BLaER1 treated with 17β-estradiol and CSF1 and Interleukin-3, amounts not matched to agents 10 nM and 100 nM (cell line): Measurements from ENCODE around the gene MGA.

Experiments used
- H3K27ac ChIP-seq, 11 experiments: shearing (Covaris generic); formaldehyde crosslinking; 2 replicates each; pipeline ENCODE4 v1.8.1; 2022
- H3K27me3 ChIP-seq, 11 experiments: shearing (Covaris generic); formaldehyde crosslinking; 2 replicates each; pipeline ENCODE4 v1.8.1; 2022
- H3K36me3 ChIP-seq, 11 experiments: shearing (Covaris generic); formaldehyde crosslinking; 2 replicates each; pipeline ENCODE4 v1.8.1; 2022
- H3K4me1 ChIP-seq, 10 experiments: shearing (Covaris generic); formaldehyde crosslinking; 2 replicates each; pipeline ENCODE4 v1.8.1; 2022
- H3K4me2 ChIP-seq, 11 experiments: shearing (Covaris generic); formaldehyde crosslinking; 2 replicates each; pipeline ENCODE4 v1.8.1; 2022
- H3K4me3 ChIP-seq, 10 experiments: shearing (Covaris generic); formaldehyde crosslinking; 2 replicates each; pipeline ENCODE4 v1.8.1; 2022
- H3K9ac ChIP-seq, 11 experiments: shearing (Covaris generic); formaldehyde crosslinking; 2 replicates each; pipeline ENCODE4 v1.8.1; 2022
- H3K9me3 ChIP-seq, 11 experiments: shearing (Covaris generic); formaldehyde crosslinking; replicated peaks in 1 of 11; 2 replicates each; pipeline ENCODE4 v1.8.1; 2022
- H4K20me1 ChIP-seq, 11 experiments: shearing (Covaris generic); formaldehyde crosslinking; 2 replicates each; pipeline ENCODE4 v1.8.1; 2022
- Cebpa-rat ChIP-seq, 11 experiments: shearing (Covaris generic); IDR thresholded peaks; 2 replicates each; pipeline ENCODE4 v1.8.1; 2022

Gene MGA

GRCh38 chr15:41746802-41747201 lies 86.6 kb downstream of the MGA start:
- H3K9ac ChIP-seq, result no peak overlapping the region
- no peak for TF ChIP-seq Cebpa-rat (IDR thresholded peaks at IDR 0.05)
- H3K27me3 ChIP-seq, result no peaks in the 10 kb centered on the region
- peaks cover 0 to 20% (median 4%) of the 10 kb centered on the region in 11 experiments; a peak in 3 of 22 replicates for H4K20me1 ChIP-seq
- no peak overlapping the region for H3K4me3 ChIP-seq
- H3K27ac ChIP-seq, result no peak overlapping the region
- no peaks in the 10 kb centered on the region for H3K9me3 ChIP-seq
- H3K36me3 ChIP-seq, result peaks cover 74 to 95% (median 81%) of the 10 kb centered on the region in 11 experiments
- H3K4me2 ChIP-seq, result no peak overlapping the region
- peaks cover 0 to 9% (median 0%) of the 10 kb centered on the region in 10 experiments; a peak in 1 of 20 replicates for H3K4me1 ChIP-seq

GRCh38 chr15:41756198-41756597 lies 96.0 kb downstream of the MGA start:
- H3K4me3 ChIP-seq, result no peak overlapping the region
- TF ChIP-seq Cebpa-rat (IDR thresholded peaks at IDR 0.05), result no peak
- peaks cover 0 to 33% (median 0%) of the 10 kb centered on the region in 11 experiments; a peak in 3 of 22 replicates for H4K20me1 ChIP-seq
- H3K36me3 ChIP-seq, result peaks cover 77 to 100% (median 94%) of the 10 kb centered on the region in 11 experiments
- no peaks in the 10 kb centered on the region for H3K27me3 ChIP-seq
- H3K27ac ChIP-seq, result no peak overlapping the region
- H3K9ac ChIP-seq, result no peak overlapping the region
- H3K9me3 ChIP-seq, result no peaks in the 10 kb centered on the region
- no peak overlapping the region for H3K4me2 ChIP-seq
- H3K4me1 ChIP-seq, result no peaks in the 10 kb centered on the region

GRCh38 chr15:41772720-41773331 lies 112.6 kb downstream of the MGA start:
- Histone ChIP-seq H3K9me3 (no peaks in the 10 kb centered on the region), H3K27me3 (no peaks in the 10 kb centered on the region), H3K27ac (peak overlapping the region in 8 of 11 experiments; percentile 63 to 82 (median 78); a peak in 12 of 22 replicates), H3K36me3 (peaks cover 11 to 29% (median 16%) of the 10 kb centered on the region in 11 experiments; a peak in 18 of 22 replicates), H3K4me1 (peaks cover 41 to 49% (median 46%) of the 10 kb centered on the region in 10 experiments), H4K20me1 (peaks cover 0 to 49% (median 6%) of the 10 kb centered on the region in 11 experiments; a peak in 10 of 22 replicates), H3K4me2 (peak overlapping the region; percentile 79 to 99 (median 95)), H3K9ac (peak overlapping the region; percentile 74 to 86 (median 82); a peak in 15 of 22 replicates), H3K4me3 (peak overlapping the region in 7 of 10 experiments; percentile 69 to 86 (median 75); a peak in 12 of 20 replicates)
- TF ChIP-seq Cebpa-rat (IDR thresholded peaks at IDR 0.05), result no peak

- Histone ChIP-seq H3K4me3 (peak overlapping the region; percentile 63 to 86 (median 74)), H3K4me2 (peak overlapping the region; percentile 79 to 99 (median 95)), H3K4me1 (peaks cover 46 to 54% (median 51%) of the 10 kb centered on the region in 10 experiments), H3K27ac (peak overlapping the region; percentile 63 to 82 (median 79); a peak in 20 of 22 replicates), H4K20me1 (peaks cover 0 to 44% (median 6%) of the 10 kb centered on the region in 11 experiments; a peak in 10 of 22 replicates), H3K27me3 (no peaks in the 10 kb centered on the region), H3K36me3 (peaks cover 10 to 24% (median 12%) of the 10 kb centered on the region in 11 experiments; a peak in 18 of 22 replicates), H3K9me3 (no peaks in the 10 kb centered on the region), H3K9ac (peak overlapping the region; percentile 74 to 86 (median 82))
- TF ChIP-seq Cebpa-rat (IDR thresholded peaks at IDR 0.05), result no peak
Measured at GRCh38 chr15:41773332-41773728, 113.1 kb downstream of the MGA start.

- H3K27ac ChIP-seq, result peak overlapping the region; percentile 63 to 82 (median 79); a peak in 21 of 22 replicates
- no peaks in the 10 kb centered on the region for H3K9me3 ChIP-seq
- no peaks in the 10 kb centered on the region for H3K27me3 ChIP-seq
- peak overlapping the region; percentile 63 to 86 (median 74) for H3K4me3 ChIP-seq
- H3K36me3 ChIP-seq, result peaks cover 6 to 20% (median 8%) of the 10 kb centered on the region in 11 experiments; a peak in 17 of 22 replicates
- H3K4me2 ChIP-seq, result peak overlapping the region; percentile 79 to 99 (median 95)
- H3K9ac ChIP-seq, result peak overlapping the region; percentile 74 to 86 (median 82)
- H4K20me1 ChIP-seq, result peaks cover 0 to 40% (median 6%) of the 10 kb centered on the region in 11 experiments; a peak in 10 of 22 replicates
- no peak for TF ChIP-seq Cebpa-rat (IDR thresholded peaks at IDR 0.05)
- peaks cover 50 to 57% (median 55%) of the 10 kb centered on the region in 10 experiments for H3K4me1 ChIP-seq
Measured at GRCh38 chr15:41773729-41774061, 113.5 kb downstream of the MGA start.

- TF ChIP-seq Cebpa-rat (IDR thresholded peaks at IDR 0.05), result no peak
- Histone ChIP-seq H3K9me3 (no peaks in the 10 kb centered on the region), H3K4me1 (peaks cover 53 to 63% (median 60%) of the 10 kb centered on the region in 10 experiments), H3K36me3 (peaks cover under 1 to 14% (median 3%) of the 10 kb centered on the region in 11 experiments; a peak in 11 of 22 replicates), H3K4me2 (peak within 1 kb of the TSS; percentile 92 to 99 (median 96)), H3K27me3 (no peaks in the 10 kb centered on the region), H4K20me1 (peaks cover 0 to 38% (median 4%) of the 10 kb centered on the region in 11 experiments; a peak in 9 of 22 replicates), H3K9ac (peak within 1 kb of the TSS; percentile 74 to 86 (median 82)), H3K27ac (peak within 1 kb of the TSS; percentile 63 to 82 (median 79)), H3K4me3 (peak within 1 kb of the TSS; percentile 63 to 86 (median 74))
Measured at GRCh38 chr15:41774062-41774881, 114.1 kb downstream of the MGA start, which contains the start of gene MAPKBP1. Gene MAPKBP1, plus strand, starts transcription at chr15:41774484. Its CDS starts 792 bp downstream, at chr15:41775276.

GRCh38 chr15:41774882-41775417 lies 114.7 kb downstream of the MGA start:
- peaks cover 59 to 70% (median 67%) of the 10 kb centered on the region in 10 experiments for H3K4me1 ChIP-seq

GRCh38 chr15:41775651-41776050 lies 115.4 kb downstream of the MGA start:
- Histone ChIP-seq H3K4me3 (peak overlapping the region; percentile 63 to 86 (median 74)), H3K27ac (peak overlapping the region in 6 of 11 experiments; percentile 72 to 82 (median 80); a peak in 7 of 22 replicates), H3K9me3 (no peaks in the 10 kb centered on the region), H3K36me3 (peaks cover 0 to 4% (median 0%) of the 10 kb centered on the region in 11 experiments; a peak in 2 of 22 replicates), H3K27me3 (no peaks in the 10 kb centered on the region), H3K4me1 (peaks cover 66 to 77% (median 74%) of the 10 kb centered on the region in 10 experiments), H4K20me1 (peaks cover 0 to 36% (median 4%) of the 10 kb centered on the region in 11 experiments; a peak in 8 of 22 replicates), H3K4me2 (peak overlapping the region; percentile 92 to 99 (median 95)), H3K9ac (peak overlapping the region; percentile 74 to 86 (median 82); a peak in 20 of 22 replicates)
- no peak for TF ChIP-seq Cebpa-rat (IDR thresholded peaks at IDR 0.05)

More at GRCh38 chr15:41774882-41775417, 114.7 kb downstream of the MGA start:
- peaks cover 0 to 38% (median 4%) of the 10 kb centered on the region in 11 experiments; a peak in 8 of 22 replicates for H4K20me1 ChIP-seq
- peak overlapping the region; percentile 74 to 86 (median 82) for H3K9ac ChIP-seq
- no peaks in the 10 kb centered on the region for H3K27me3 ChIP-seq
- peaks cover 0 to 11% (median 0%) of the 10 kb centered on the region in 11 experiments; a peak in 2 of 22 replicates for H3K36me3 ChIP-seq
- H3K4me3 ChIP-seq, result peak overlapping the region; percentile 63 to 86 (median 74)
- H3K4me2 ChIP-seq, result peak overlapping the region; percentile 92 to 99 (median 95)
- peak overlapping the region; percentile 63 to 82 (median 79) for H3K27ac ChIP-seq
- TF ChIP-seq Cebpa-rat (IDR thresholded peaks at IDR 0.05), result no peak
- no peaks in the 10 kb centered on the region for H3K9me3 ChIP-seq
